Right cardiac atrium (tissue), 5 donors: ENCODE data around the gene DNAH10. TPM values are rescaled to one million over a fixed set of nuclear protein-coding genes. Genes with fewer than 3 reads are reported as not detected.

Experiments used
- ATAC-seq, 2 donors: fragments of 200-7000 bp; cut with Tn5 transposase; one replicate each; pipeline versions ENCODE4 v1.8.0 to v1.9.1; 2020; ENCODE audit warnings: moderate library complexity in 2 of 2, mild to moderate bottlenecking in 1 of 2
- DNase-seq, 3 donors: peaks; one replicate each; pipeline ENCODE4 v3.0.0-alpha.2; 2020
- H3K27ac ChIP-seq: one replicate; pipeline ENCODE4 v1.5.1; 2013; ENCODE audit warnings: mild to moderate bottlenecking, low read length, control low read depth, moderate library complexity
- H3K27me3 ChIP-seq: one replicate; pipeline ENCODE4 v1.6.1; 2013; ENCODE audit not compliant: control insufficient read depth, insufficient read depth
- H3K4me1 ChIP-seq: one replicate; pipeline ENCODE4 v1.6.1; 2013; ENCODE audit warnings: low read length; ENCODE audit not compliant: control insufficient read depth, insufficient read depth
- H3K4me3 ChIP-seq: one replicate; pipeline ENCODE4 v1.5.1; 2013; ENCODE audit warnings: low read length, control low read depth
- H3K9me3 ChIP-seq: one replicate; pipeline ENCODE4 v1.6.1; 2013; ENCODE audit warnings: low read length; ENCODE audit not compliant: control insufficient read depth
- WGBS: extraction: QIAGEN DNeasy Blood & Tissue Kit; methylation state at CpG from one replicate; pipeline ENCODE4 v1.1.7; 2013; 5-methylcytosine and 5-hydroxymethylcytosine counted together
- intact Hi-C, 4 donors: fragments of 100-400 bp; cut with DNase I; formaldehyde crosslinking; loops; one replicate each; pipeline versions ENCODE4 v1.11.0 to v1.14.0; 2022 to 2023
- long read RNA-seq, 4 donors: library from polyadenylated mRNA; unstranded; transcript quantifications; one replicate each; pipeline ENCODE4 v2.0.0, GENCODE V29; 2020 to 2021
- polyA plus RNA-seq: library from polyadenylated mRNA; stranded (reverse); fragments of 200-250 nt; gene quantifications from one replicate; pipeline ENCODE4 v1.2.3, GENCODE V29; 2013
- total RNA-seq, 4 donors: library from RNA; stranded (reverse); fragmentation: NEBNext Ultra II Directional; extraction: Animal tissue kit (Norgen Biotek cat#: 25700); gene quantifications; one replicate each; pipeline ENCODE4 v1.2.1, GENCODE V29; 2021
- donor health status: healthy with polysubstance abuse.
- donor health status: DM: no; HTN: yes; CAD: no.
- donor health status: DM: no; HTN: no; CAD: no.
- donor health status: DM: no; HTN: yes; CAD: no; lungs with severe emphysema.
- donor health status: DM: yes; HTN: yes; CAD: no.

DNAH10 gene
- total RNA-seq: under 1 TPM in 3 of 4 donors, not detected in 1; 0.06 to 0.09 (median 0.06) TPM
- polyA plus RNA-seq: 0.11 TPM
- long read RNA-seq, donor 1, partial matches to known transcripts: 0 of 2 reads
- long read RNA-seq, donor 1, other reads (novel, unspliced or antisense): 2 of 2 reads
- long read RNA-seq, donor 2: 0 reads
- long read RNA-seq, donor 3, partial matches to known transcripts: 0 of 2 reads
- long read RNA-seq, donor 3, other reads (novel, unspliced or antisense): 2 of 2 reads
- long read RNA-seq, donor 4: 0 reads

- 3% methylated on average over 105 of the region's 105 CpGs for WGBS
- Histone ChIP-seq H3K27me3 (no peaks in the 10 kb centered on the region), H3K27ac (no peak within 1 kb of the TSS), H3K9me3 (no peaks in the 10 kb centered on the region), H3K4me1 (peaks cover 1% of the 10 kb centered on the region), H3K4me3 (peak within 1 kb of the TSS; percentile 34)
- ATAC-seq: peak; percentile 56 to 59
- intact Hi-C loops: no loop called here
- DNase-seq: peak; percentile 18 to 63 (median 62)
These were observed at the start of gene DNAH10 for GRCh38 chr12:123761841-123762714. TSS of gene DNAH10 (plus strand) at chr12:123762301. CDS start at chr12:123762337, 36 bp downstream.

- Histone ChIP-seq H3K27ac (no peak overlapping the region), H3K4me3 (peak overlapping the region; percentile 98), H3K27me3 (no peaks in the 10 kb centered on the region), H3K9me3 (no peaks in the 10 kb centered on the region), H3K4me1 (peaks cover 2% of the 10 kb centered on the region)
- WGBS: under 1% methylated on average over 26 of the region's 26 CpGs
- no peak for ATAC-seq
- DNase-seq: no peak
- intact Hi-C loops: no loop called here
These were observed 49.3 kb upstream of the DNAH10 start for GRCh38 chr12:123712780-123713319.

GRCh38 chr12:123713398-123713797 lies 48.7 kb upstream of the DNAH10 start:
- ATAC-seq: no peak
- Histone ChIP-seq H3K9me3 (no peaks in the 10 kb centered on the region), H3K4me3 (peak overlapping the region; percentile 98), H3K27me3 (no peaks in the 10 kb centered on the region), H3K4me1 (peaks cover 2% of the 10 kb centered on the region), H3K27ac (no peak overlapping the region)
- intact Hi-C loops: no loop called here
- no peak for DNase-seq
- WGBS: 37% methylated on average over 6 of the region's 6 CpGs

- Histone ChIP-seq H3K9me3 (no peaks in the 10 kb centered on the region), H3K27ac (no peak overlapping the region), H3K27me3 (no peaks in the 10 kb centered on the region), H3K4me3 (no peak overlapping the region), H3K4me1 (peaks cover 2% of the 10 kb centered on the region)
- intact Hi-C loops: no loop called here
- WGBS: 74% methylated on average over 10 of the region's 10 CpGs
- no peak for DNase-seq
- no peak for ATAC-seq
These were observed 48.1 kb upstream of the DNAH10 start for GRCh38 chr12:123713823-123714585.

- ATAC-seq (no peak), DNase-seq (no peak)
- Histone ChIP-seq H3K4me3 (no peak overlapping the region), H3K4me1 (peaks cover 2% of the 10 kb centered on the region), H3K27me3 (no peaks in the 10 kb centered on the region), H3K27ac (no peak overlapping the region), H3K9me3 (no peaks in the 10 kb centered on the region)
- 44% methylated on average over 2 of the region's 2 CpGs for WGBS
- intact Hi-C loops: no loop called here
These were observed 46.9 kb upstream of the DNAH10 start for GRCh38 chr12:123715195-123715594.

- H3K4me3 ChIP-seq: no peak overlapping the region
- no peaks in the 10 kb centered on the region for H3K9me3 ChIP-seq
- H3K27ac ChIP-seq: no peak overlapping the region
- intact Hi-C loops: no loop called here
- H3K4me1 ChIP-seq: peaks cover 3% of the 10 kb centered on the region
- DNase-seq (no peak), ATAC-seq (no peak)
- H3K27me3 ChIP-seq: no peaks in the 10 kb centered on the region
- 96% methylated on average over 3 of the region's 3 CpGs for WGBS
These were observed 44.8 kb upstream of the DNAH10 start for GRCh38 chr12:123717350-123717749.

GRCh38 chr12:123720141-123720814 lies 41.8 kb upstream of the DNAH10 start:
- 74% methylated on average over 5 of the region's 5 CpGs for WGBS
- no peaks in the 10 kb centered on the region for H3K9me3 ChIP-seq
- intact Hi-C loops: no loop called here
- H3K4me1 ChIP-seq: peaks cover 1% of the 10 kb centered on the region
- H3K27me3 ChIP-seq: no peaks in the 10 kb centered on the region
- H3K4me3 ChIP-seq: no peak overlapping the region
- no peak for ATAC-seq
- no peak for DNase-seq
- H3K27ac ChIP-seq: no peak overlapping the region

GRCh38 chr12:123721245-123721644 lies 40.9 kb upstream of the DNAH10 start:
- no peak for ATAC-seq
- Histone ChIP-seq H3K9me3 (no peaks in the 10 kb centered on the region), H3K27ac (no peak overlapping the region), H3K27me3 (no peaks in the 10 kb centered on the region), H3K4me1 (peaks cover 1% of the 10 kb centered on the region), H3K4me3 (no peak overlapping the region)
- intact Hi-C loops: no loop called here
- no peak for DNase-seq
- WGBS: 94% methylated on average over 2 of the region's 2 CpGs

GRCh38 chr12:123723011-123723410 lies 39.1 kb upstream of the DNAH10 start:
- no peak overlapping the region for H3K4me3 ChIP-seq
- H3K9me3 ChIP-seq: no peaks in the 10 kb centered on the region
- peaks cover 1% of the 10 kb centered on the region for H3K4me1 ChIP-seq
- no peak overlapping the region for H3K27ac ChIP-seq
- no peak for DNase-seq
- H3K27me3 ChIP-seq: no peaks in the 10 kb centered on the region
- ATAC-seq: no peak
- WGBS: 86% methylated on average over 8 of the region's 8 CpGs
- intact Hi-C loops: no loop called here

- H3K4me3 ChIP-seq: no peak overlapping the region
- intact Hi-C loops: no loop called here
- ATAC-seq (no peak), DNase-seq (no peak)
- no peaks in the 10 kb centered on the region for H3K9me3 ChIP-seq
- H3K27me3 ChIP-seq: no peaks in the 10 kb centered on the region
- WGBS: 83% methylated on average over 5 of the region's 5 CpGs
- peaks cover 1% of the 10 kb centered on the region for H3K4me1 ChIP-seq
- H3K27ac ChIP-seq: no peak overlapping the region
These were observed 38.3 kb upstream of the DNAH10 start for GRCh38 chr12:123723765-123724164.
